NB4 (cell line): ENCODE measurements around the gene DYNC1LI1.

Experiments
- DNase-seq: peaks from one replicate; pipeline ENCODE4 v3.0.0; 2010; ENCODE audit warnings: low read depth
- H3K4me3 ChIP-seq: one replicate; pipeline ENCODE4 v1.5.1; 2011; ENCODE audit warnings: mild to moderate bottlenecking, low read depth, low read length, moderate library complexity
- MYC ChIP-seq: IDR thresholded peaks from 2 replicates; pipeline ENCODE4 v1.6.1; 2011; ENCODE audit warnings: low read depth, low read length
- POLR2A ChIP-seq: IDR thresholded peaks from 2 replicates; pipeline ENCODE4 v1.6.1; 2011; ENCODE audit warnings: mild to moderate bottlenecking; ENCODE audit not compliant: insufficient read length; ENCODE audit errors: extremely low read depth
- TF ChIP-seq, protein P1 (sequence below): IDR thresholded peaks from one replicate; pipeline ENCODE4 v1.5.1; 2012; ENCODE audit warnings: low read depth, low read length
- TF ChIP-seq, protein P2 (sequence below): IDR thresholded peaks from 2 replicates; pipeline ENCODE4 v1.6.1; 2011; ENCODE audit warnings: low read depth, low read length

DYNC1LI1 gene

DNA sequence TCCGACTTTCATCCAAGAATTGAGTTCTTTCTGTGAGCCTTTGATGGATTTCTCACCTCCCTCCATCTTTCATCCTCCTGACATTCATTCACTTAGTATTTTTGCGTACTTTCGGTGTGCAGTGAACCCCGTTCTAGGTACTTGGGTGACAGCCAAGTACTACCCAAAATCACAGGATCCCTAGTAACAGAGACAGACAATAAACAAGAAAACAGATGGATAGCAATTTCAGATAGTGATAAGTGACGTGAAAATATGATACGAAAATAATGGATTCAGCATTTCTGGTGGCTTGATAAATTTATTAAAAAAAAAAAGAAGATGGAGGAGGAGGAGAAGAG, 67.7 kb downstream of the DYNC1LI1 start:
- peak overlapping the region; percentile 85 for H3K4me3 ChIP-seq
- no peak for DNase-seq
- TF ChIP-seq, protein P1, sequence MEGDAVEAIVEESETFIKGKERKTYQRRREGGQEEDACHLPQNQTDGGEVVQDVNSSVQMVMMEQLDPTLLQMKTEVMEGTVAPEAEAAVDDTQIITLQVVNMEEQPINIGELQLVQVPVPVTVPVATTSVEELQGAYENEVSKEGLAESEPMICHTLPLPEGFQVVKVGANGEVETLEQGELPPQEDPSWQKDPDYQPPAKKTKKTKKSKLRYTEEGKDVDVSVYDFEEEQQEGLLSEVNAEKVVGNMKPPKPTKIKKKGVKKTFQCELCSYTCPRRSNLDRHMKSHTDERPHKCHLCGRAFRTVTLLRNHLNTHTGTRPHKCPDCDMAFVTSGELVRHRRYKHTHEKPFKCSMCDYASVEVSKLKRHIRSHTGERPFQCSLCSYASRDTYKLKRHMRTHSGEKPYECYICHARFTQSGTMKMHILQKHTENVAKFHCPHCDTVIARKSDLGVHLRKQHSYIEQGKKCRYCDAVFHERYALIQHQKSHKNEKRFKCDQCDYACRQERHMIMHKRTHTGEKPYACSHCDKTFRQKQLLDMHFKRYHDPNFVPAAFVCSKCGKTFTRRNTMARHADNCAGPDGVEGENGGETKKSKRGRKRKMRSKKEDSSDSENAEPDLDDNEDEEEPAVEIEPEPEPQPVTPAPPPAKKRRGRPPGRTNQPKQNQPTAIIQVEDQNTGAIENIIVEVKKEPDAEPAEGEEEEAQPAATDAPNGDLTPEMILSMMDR, result no peak
- TF ChIP-seq POLR2A (no peak), MYC (no peak)
- TF ChIP-seq, protein P2, sequence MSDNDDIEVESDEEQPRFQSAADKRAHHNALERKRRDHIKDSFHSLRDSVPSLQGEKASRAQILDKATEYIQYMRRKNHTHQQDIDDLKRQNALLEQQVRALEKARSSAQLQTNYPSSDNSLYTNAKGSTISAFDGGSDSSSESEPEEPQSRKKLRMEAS, result no peak

DNA sequence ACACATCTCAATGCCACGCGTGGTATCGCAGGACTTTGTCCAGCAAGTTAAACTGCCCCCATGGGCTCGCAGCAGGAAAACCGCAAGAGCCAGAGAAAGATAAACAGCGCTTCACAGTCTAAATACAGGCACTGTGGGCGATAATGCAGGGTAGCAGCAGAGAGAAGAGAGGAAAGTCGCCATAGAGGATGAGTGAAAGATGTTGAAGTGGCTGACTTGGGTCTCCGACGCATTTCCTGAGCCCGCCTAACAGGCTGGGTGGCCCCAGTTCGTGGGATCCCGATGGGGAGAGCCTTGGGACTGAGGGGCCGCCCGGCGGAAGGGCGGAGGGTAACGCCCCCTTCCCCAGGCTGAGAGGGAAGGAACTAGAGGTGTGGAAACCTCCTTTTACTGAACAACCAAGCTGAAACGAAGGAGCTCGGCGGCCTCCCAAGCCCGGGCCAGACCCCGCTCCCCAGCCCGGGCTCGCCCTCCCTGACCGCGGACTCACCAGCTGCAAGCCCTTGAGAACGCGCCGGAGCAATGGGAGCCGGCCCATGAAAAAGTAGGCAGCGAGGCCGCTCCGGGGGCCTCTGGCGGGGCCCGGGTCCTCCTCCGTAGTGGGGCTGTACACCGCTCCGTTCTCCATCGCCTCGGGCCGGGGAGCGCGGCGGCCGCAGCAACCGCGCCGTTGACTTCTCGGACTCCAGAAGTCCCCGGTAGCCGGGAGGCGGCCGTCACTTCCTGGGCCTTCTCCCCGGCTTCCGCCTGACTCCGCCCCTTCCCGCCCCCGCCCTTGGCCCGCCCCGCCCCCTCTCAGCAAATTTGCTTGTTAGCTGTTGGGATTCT, 68.3 kb downstream of the DYNC1LI1 start, which contains the start of gene CMTM6:
Gene CMTM6, minus strand, starts transcription at position 735 of the 828 bp plus-strand sequence. Its CDS starts 107 bp downstream, at position 628.
- peak within 1 kb of the TSS; percentile 85 for H3K4me3 ChIP-seq
- TF ChIP-seq MYC (peak; percentile 20; the same call in 1 of the 2 replicates), POLR2A (peak; percentile 70)
- TF ChIP-seq, protein P2, result peak; percentile 5; the same call in 1 of the 2 replicates
- TF ChIP-seq, protein P1, result no peak
- peak; percentile 86 for DNase-seq

DNA sequence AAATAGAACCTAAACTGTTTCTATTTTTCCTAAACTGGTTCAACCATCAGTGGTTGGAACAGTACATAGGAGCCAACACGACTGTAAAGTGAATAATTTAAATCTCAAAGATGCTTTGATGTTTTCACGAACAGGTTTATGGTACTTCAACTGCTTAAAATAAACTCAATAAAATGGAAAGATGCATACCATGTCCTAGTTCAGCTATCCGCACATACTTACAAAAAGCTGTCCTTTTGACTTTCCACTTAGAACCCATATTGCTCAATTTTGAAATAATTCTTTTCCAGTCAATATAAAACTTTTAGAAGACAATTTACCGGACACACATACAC, 68.9 kb downstream of the DYNC1LI1 start:
- DNase-seq, result no peak
- TF ChIP-seq, protein P2, result no peak
- TF ChIP-seq POLR2A, result no peak
- no peak for TF ChIP-seq MYC
- TF ChIP-seq, protein P1, result no peak

DNA sequence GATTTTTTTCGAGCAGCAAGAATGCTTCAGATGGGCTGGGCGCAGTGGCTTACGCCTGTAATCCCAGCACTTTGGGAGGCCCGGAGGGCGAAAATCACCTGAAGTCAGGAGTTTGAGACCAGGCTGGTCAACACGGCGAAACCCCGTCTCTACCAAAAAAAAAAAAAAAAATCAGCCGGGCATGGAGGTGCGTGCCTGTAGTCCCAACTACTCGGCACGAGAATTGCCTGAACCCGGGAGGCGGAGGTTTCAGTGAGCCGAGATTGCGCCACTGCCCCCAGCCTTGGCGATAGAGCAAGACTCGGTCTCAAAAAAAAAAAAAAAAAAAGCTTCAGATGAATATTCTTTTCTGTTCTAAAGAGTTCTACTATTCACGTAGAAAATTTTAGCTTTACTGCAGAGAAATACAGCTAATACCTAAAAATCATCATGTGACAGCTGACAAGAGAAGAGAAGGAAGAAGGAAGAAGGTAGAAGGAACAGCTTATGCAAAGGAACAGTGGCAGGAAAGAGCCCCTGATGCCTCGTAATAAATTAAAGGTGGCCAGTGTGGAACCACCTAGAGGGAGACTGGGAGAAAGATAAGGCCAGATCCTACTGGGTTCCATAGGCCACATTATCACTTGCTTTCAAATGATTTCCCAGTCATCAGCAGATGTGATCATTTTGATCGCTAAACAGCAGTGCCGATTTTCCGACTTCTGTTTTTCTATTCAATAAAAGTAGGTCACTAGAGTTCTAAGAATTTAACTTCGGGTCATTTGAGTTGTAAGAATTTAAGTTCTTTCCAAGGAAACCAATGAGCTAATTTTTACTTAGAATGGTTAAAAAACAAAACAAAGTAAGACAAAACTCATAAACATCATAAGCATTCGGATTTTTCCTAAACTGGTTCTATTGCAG, 69.5 kb downstream of the DYNC1LI1 start:
- peak; percentile 60 for DNase-seq
- peak overlapping the region; percentile 85 for H3K4me3 ChIP-seq
- TF ChIP-seq POLR2A, result no peak
- TF ChIP-seq, protein P1, result no peak
- TF ChIP-seq, protein P2, result no peak
- TF ChIP-seq MYC, result no peak

More for the DNA sequence above, 68.9 kb downstream of the DYNC1LI1 start:
- peak overlapping the region; percentile 85 for H3K4me3 ChIP-seq

DNA sequence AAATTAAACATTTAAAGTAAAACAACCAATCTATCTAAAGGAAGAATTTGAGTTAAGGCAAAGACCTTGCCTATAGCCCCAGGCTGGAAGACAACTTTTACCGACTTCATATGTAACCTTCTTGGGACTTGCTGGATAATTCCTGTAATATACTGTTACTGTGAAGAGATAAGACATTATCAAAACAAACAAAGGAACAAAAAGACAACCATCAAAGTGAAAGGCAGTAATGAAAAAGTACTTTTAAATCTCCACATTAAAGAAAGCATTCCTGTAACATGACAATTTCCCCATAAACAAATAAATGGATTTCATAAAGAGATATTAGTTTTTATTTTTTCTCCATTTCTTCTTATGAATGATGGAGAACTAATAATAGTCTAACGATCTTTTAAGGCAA, 70.4 kb downstream of the DYNC1LI1 start:
- TF ChIP-seq MYC (no peak), POLR2A (no peak)
- TF ChIP-seq, protein P1, result no peak
- TF ChIP-seq, protein P2, result no peak
- H3K4me3 ChIP-seq, result peak overlapping the region; percentile 85
- no peak for DNase-seq
